Stimulated activated naive B cell treated with anti-CD40 and anti-IgM and Interleukin-4, amounts not matched to agents 10 μg/mL and 1 μg/mL and 100 μg/mL, for 72 hours (primary cell): ENCODE measurements around the gene FAM83F.
"Not testable (repeated sequence)": the region's sequence is repeated elsewhere in the genome, so short reads cannot be mapped to it uniquely, and the experiment has no call there.

Source experiments
- ATAC-seq, 2 donors: fragments of 150-1000 bp; cut with Tn5 transposase; replicated peaks; 2 replicates each; pipeline ENCODE4 v1.10.0; 2021; ENCODE audit warnings: moderate library complexity in 1 of 2
- DNase-seq: peaks from one replicate; pipeline ENCODE4 v3.0.0; 2021
- H3K27ac Mint-ChIP-seq: one replicate; pipeline ENCODE4 v1.8.0; 2022; ENCODE audit warnings: mild to moderate bottlenecking, mixed read lengths
- H3K27me3 Mint-ChIP-seq, 2 donors: one replicate each; pipeline ENCODE4 v1.8.0; 2022; ENCODE audit warnings: mixed read lengths in 2 of 2
- H3K36me3 Mint-ChIP-seq, 2 donors: one replicate each; pipeline ENCODE4 v1.8.0; 2022; ENCODE audit warnings: mixed read lengths in 2 of 2, mild to moderate bottlenecking in 1 of 2
- H3K4me1 Mint-ChIP-seq, 2 donors: one replicate each; pipeline ENCODE4 v1.8.0; 2022; ENCODE audit warnings: mixed read lengths in 2 of 2, mild to moderate bottlenecking in 1 of 2
- H3K4me3 Mint-ChIP-seq, 2 donors: one replicate each; pipeline ENCODE4 v1.8.0; 2022; ENCODE audit warnings: mild to moderate bottlenecking in 2 of 2, mixed read lengths in 2 of 2, moderate library complexity in 1 of 2
- H3K9me3 Mint-ChIP-seq, 2 donors: one replicate each; pipeline ENCODE4 v1.8.0; 2022; ENCODE audit warnings: mixed read lengths in 2 of 2, mild to moderate bottlenecking in 1 of 2

Gene FAM83F

DNA sequence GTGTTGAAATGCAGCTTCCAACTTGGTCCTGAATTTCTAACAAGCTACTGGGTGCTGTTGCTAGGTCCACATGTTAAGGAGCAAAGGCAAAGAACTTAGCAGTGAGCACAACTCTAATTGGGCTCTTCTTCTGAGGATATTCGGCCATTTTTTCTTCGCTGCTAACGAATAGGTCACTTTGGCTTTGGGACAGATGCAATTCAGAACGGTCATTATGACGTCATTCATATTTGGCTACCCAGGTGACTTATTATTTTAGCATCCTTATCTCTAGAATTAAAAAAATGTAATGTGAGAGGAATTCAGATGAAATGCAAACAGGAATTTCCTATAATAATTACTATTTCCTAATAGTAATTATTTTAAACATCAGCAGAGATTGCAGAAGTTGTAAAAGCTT is 20.7 kb upstream of the FAM83F start:
- Mint-ChIP-seq H3K9me3 (peaks cover 0 to 1% of the 10 kb centered on the region in 2 donors), H3K36me3 (peaks cover 15 to 17% of the 10 kb centered on the region in 2 donors), H3K4me1 (no peaks in the 10 kb centered on the region), H3K4me3 (no peak overlapping the region), H3K27me3 (peaks cover 2 to 3% of the 10 kb centered on the region in 2 donors), H3K27ac (no peak overlapping the region)
- ATAC-seq (no peak), DNase-seq (no peak)

DNA sequence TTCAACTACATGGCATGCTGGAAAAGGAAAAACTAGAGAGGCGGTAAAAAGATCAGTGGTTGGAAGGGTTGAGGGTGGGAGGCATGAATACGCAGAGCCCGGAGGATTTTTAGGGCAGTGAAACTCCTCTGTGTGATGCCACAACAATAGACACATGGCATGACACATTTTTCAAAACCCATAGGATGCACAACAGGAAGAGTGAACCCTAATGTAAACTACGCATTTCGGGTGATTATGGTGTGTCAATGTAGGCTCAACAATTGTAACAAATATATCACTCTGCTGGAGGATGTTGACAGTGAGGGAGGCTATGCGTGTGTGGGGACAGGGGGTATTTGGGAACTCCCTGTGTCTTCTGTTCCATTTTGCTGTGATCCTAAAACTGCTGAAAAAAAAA is 15.7 kb upstream of the FAM83F start:
- Mint-ChIP-seq H3K27me3 (peaks cover 10 to 16% of the 10 kb centered on the region in 2 donors), H3K4me3 (no peak overlapping the region), H3K4me1 (no peaks in the 10 kb centered on the region), H3K36me3 (peaks cover 0 to 3% of the 10 kb centered on the region in 2 donors), H3K27ac (no peak overlapping the region), H3K9me3 (peaks cover 0 to 1% of the 10 kb centered on the region in 2 donors)
- DNase-seq (no peak), ATAC-seq (no peak)

DNA sequence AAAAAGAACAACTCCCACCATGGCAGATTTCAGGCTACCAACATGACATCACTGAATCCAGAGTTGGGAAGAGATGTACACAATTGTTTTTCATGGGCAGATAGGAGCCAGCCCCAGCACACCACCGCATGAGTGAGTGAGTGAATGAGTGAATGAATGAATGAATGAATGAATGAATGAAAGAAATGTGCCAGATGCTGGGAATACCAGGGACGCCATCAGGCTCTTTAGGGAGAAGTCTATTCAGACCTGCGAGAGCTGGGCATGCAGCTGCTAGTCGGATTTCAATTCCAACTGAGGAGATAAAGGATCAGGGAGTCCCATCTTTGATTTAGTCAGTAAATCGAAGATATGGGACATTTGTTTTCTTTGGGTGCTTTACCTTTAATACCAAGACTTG is 15.3 kb upstream of the FAM83F start:
- Mint-ChIP-seq H3K27me3 (peaks cover 12 to 17% of the 10 kb centered on the region in 2 donors), H3K36me3 (peaks cover 0 to 3% of the 10 kb centered on the region in 2 donors), H3K4me3 (no peak overlapping the region), H3K9me3 (peaks cover 0 to 1% of the 10 kb centered on the region in 2 donors), H3K27ac (no peak overlapping the region), H3K4me1 (no peaks in the 10 kb centered on the region)
- DNase-seq = no peak
- ATAC-seq = no peak

DNA sequence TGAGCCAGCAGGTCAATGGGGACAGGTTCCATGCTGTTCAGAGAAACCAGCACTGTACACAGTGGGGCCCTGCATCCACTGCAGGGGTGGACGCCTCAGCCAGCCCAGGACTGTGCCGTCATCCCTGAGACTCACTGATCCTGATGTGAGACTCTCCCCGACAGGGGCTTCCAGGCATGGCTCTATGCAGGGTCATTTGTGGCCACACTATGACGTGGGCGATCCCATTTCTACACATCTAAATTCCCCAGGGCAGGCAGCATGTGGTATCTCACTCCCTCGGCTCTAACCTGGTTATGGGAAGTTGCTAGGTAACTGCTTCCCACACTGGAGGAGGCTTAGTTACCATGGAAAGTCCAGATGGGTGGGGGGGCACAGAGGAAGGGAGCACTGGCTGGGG is 14.2 kb upstream of the FAM83F start:
- no peaks in the 10 kb centered on the region for H3K4me1 Mint-ChIP-seq
- no peak overlapping the region for H3K4me3 Mint-ChIP-seq
- ATAC-seq = no peak
- H3K9me3 Mint-ChIP-seq = no peaks in the 10 kb centered on the region
- H3K27ac Mint-ChIP-seq = no peak overlapping the region
- no peaks in the 10 kb centered on the region for H3K36me3 Mint-ChIP-seq
- no peak for DNase-seq
- H3K27me3 Mint-ChIP-seq = peaks cover 21 to 26% of the 10 kb centered on the region in 2 donors

DNA sequence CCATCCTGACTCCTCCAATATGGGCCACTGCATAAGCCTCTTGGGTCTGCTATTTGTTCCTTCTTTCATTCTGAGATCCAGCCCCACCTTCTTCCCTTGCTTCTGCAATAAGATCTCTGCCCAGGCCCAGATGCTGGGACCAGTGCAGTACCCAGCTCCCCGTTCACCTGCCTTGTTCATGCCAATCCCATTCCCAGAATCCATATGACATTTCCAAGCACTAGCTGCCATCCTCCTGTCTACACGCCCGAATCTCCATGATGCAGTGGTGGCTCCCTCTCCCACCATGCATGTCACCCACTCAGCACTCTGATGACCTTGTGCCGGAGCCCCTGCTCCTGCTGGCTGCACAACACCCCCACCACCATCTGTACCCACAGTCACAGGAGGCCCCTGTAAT is 11.4 kb upstream of the FAM83F start:
- Mint-ChIP-seq H3K9me3 (no peaks in the 10 kb centered on the region), H3K4me1 (no peaks in the 10 kb centered on the region), H3K27me3 (peaks cover 22 to 29% of the 10 kb centered on the region in 2 donors), H3K4me3 (no peak overlapping the region), H3K27ac (no peak overlapping the region), H3K36me3 (no peaks in the 10 kb centered on the region)
- DNase-seq = no peak
- no peak for ATAC-seq

DNA sequence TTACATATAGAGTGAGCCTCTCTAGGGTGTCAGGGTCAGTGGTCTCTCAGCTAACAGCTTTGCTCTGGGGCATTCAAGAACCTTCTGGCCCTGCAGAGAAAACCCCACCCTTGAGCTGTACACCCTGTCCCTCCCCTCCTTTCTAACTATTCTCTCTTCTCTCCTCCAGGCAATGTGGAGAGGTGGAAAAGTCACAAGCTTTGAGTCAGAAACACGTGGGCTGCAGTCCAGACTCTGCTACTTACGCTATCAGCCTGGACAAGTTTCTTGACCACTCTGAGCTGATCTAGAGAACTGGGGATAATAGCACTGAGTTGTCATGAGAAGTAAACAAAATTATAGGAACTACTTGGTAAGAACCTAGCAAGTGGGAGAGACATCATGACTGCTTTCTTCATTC is 10.7 kb upstream of the FAM83F start:
- no peaks in the 10 kb centered on the region for H3K9me3 Mint-ChIP-seq
- H3K4me3 Mint-ChIP-seq = no peak overlapping the region
- no peaks in the 10 kb centered on the region for H3K4me1 Mint-ChIP-seq
- H3K27ac Mint-ChIP-seq = no peak overlapping the region
- no peaks in the 10 kb centered on the region for H3K36me3 Mint-ChIP-seq
- no peak for DNase-seq
- peaks cover 25 to 34% of the 10 kb centered on the region in 2 donors for H3K27me3 Mint-ChIP-seq
- ATAC-seq = no peak

DNA sequence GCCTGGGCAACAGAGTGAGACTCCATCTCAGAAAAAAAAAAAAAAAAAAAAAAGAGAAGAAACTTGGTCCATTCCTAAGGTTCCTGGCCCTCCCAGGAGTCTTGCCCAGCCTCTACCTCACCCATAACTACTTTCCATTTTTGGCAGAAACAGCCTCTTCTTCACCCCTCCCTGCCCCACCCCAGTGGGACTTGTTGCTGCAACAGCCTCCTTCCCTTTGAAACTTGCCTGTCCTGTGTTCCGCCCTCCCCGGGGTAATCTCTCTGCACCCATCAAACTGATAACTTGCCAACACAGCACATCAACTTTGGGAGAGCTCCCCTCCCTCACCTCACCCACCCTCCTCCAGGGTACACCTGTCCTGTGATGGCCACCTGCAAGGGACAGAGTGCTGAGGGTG is 10.0 kb upstream of the FAM83F start:
- no peaks in the 10 kb centered on the region for H3K9me3 Mint-ChIP-seq
- H3K27ac Mint-ChIP-seq = no peak overlapping the region
- H3K36me3 Mint-ChIP-seq = no peaks in the 10 kb centered on the region

DNA sequence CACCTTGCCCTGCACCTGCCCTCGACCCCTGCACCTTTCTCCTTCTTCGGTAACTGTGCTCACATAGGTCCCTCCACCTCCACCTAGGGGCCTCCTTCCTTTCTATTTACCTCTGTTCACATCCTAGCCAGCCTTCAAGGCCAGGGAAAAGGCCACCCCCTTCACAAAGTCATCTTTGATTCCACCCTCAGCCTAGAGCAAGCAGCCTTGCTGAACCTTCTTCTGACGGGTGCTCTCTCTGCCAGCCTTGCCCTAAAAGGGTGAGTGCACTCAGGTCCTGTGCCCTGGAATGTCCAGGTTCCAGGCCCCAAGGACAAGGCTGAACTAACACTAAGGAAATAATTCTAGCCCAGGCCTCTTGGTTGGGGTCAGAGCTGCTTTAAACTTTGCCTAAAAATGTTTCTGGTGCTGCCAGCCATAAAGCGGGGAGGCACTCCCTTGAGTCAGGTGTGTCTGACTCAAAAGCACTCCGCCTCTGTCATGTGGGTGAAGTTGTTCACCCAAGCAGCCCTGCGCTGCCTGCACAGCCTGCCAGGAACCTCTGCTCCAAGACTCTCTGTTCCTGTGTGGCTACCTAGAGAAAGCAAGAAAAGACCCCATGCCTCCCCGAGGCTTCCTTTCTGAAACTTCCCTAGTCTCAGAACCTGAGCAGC is 9.2 kb upstream of the FAM83F start:
- H3K36me3 Mint-ChIP-seq = no peaks in the 10 kb centered on the region
- H3K27ac Mint-ChIP-seq = no peak overlapping the region
- no peaks in the 10 kb centered on the region for H3K9me3 Mint-ChIP-seq
- H3K4me3 Mint-ChIP-seq = no peak overlapping the region
- no peaks in the 10 kb centered on the region for H3K4me1 Mint-ChIP-seq
- ATAC-seq (peak; percentile 41 to 65), DNase-seq (no peak)
- H3K27me3 Mint-ChIP-seq = peaks cover 28 to 30% of the 10 kb centered on the region in 2 donors

More for the DNA sequence above, 10.0 kb upstream of the FAM83F start:
- DNase-seq (no peak), ATAC-seq (no peak)
- Mint-ChIP-seq H3K4me1 (no peaks in the 10 kb centered on the region), H3K27me3 (peaks cover 28 to 30% of the 10 kb centered on the region in 2 donors), H3K4me3 (no peak overlapping the region)

DNA sequence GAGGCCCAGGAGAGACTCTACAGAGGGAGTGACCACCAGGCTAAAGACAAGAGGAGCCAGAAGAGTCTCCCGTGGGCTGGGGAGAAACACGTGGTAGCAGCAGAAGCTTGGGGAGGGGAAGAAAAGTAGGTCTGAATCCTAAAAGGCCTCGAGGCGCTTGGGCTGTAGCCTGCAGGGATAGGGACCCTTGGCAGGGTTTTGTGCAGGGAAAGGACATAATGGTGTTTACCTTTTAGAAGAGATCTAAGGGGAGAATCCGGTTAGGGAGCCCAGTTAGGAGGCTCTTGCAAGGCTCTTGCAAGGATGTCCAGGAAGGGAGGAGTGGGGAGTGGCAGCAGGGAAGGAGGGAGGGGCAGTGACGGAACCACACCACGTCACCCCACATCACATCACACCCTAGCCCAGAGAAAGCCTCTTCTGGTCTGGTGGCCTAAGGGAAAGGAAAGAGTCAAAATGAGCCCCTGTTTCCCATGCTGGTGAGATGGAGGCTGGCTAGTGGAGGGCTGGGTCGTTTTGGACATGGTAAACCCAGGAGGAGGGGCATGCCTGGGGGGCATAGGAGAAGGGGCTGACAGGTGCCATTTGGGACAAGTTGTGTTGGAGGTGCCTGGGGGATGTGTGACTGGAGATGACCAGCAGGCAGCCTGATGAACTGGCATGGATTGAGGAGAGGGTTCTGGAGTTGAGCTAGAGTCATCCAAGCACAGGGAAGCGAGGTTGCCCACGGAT is 6.2 kb upstream of the FAM83F start:
- Mint-ChIP-seq H3K4me1 (peaks cover 2 to 5% of the 10 kb centered on the region in 2 donors), H3K27ac (peak overlapping the region; percentile 21), H3K4me3 (no peak overlapping the region), H3K27me3 (peaks cover 32 to 40% of the 10 kb centered on the region in 2 donors), H3K36me3 (no peaks in the 10 kb centered on the region), H3K9me3 (no peaks in the 10 kb centered on the region)
- no peak for DNase-seq
- no peak for ATAC-seq

DNA sequence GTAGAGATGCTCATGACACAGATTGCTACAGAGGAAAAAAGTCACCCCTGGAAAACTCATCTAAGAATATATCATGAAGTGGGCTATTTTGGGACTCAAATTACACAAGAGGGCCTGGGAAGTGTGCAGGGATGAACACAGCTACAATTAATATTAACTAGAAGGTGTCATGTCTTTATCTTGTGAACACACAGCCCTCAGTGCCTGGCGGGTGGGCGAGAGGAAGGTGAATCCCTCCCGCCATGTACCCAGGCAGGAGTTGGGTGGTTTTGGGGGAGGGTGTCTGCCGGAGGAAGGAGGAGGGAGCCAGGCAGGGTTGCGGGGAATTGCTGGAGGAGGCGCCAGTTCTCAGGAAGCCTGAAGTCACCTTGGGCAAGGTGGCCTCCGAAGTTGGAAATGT is 5.1 kb upstream of the FAM83F start:
- ATAC-seq = no peak
- Mint-ChIP-seq H3K4me1 (peaks cover 8 to 13% of the 10 kb centered on the region in 2 donors), H3K27ac (no peak overlapping the region), H3K27me3 (peaks cover 31 to 41% of the 10 kb centered on the region in 2 donors), H3K4me3 (no peak overlapping the region), H3K9me3 (no peaks in the 10 kb centered on the region), H3K36me3 (peaks cover 0 to 2% of the 10 kb centered on the region in 2 donors)
- DNase-seq = no peak

DNA sequence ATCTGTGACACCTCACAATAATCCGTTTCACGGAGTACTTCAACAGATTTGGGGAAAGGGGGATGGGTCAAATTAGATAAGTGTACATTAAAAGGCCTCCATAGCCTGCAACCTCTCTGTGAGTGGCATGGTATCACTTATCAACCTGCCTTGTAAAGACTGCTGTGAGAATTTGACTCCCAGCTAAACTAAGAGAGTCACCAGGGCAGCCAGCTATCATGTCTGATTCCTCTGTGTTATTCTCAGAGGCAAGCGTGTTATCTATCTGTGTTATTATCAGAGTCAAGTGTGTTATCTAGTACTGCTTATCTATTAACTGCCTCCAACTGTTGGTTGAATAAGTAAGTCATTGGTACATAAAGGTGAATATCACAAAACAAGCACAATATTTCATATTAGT is 4.1 kb upstream of the FAM83F start:
- Mint-ChIP-seq H3K27me3 (peaks cover 22 to 33% of the 10 kb centered on the region in 2 donors), H3K9me3 (no peaks in the 10 kb centered on the region), H3K4me1 (peaks cover 8 to 13% of the 10 kb centered on the region in 2 donors), H3K27ac (no peak overlapping the region), H3K4me3 (no peak overlapping the region), H3K36me3 (peaks cover 0 to 2% of the 10 kb centered on the region in 2 donors)
- DNase-seq (no peak), ATAC-seq (no peak)

DNA sequence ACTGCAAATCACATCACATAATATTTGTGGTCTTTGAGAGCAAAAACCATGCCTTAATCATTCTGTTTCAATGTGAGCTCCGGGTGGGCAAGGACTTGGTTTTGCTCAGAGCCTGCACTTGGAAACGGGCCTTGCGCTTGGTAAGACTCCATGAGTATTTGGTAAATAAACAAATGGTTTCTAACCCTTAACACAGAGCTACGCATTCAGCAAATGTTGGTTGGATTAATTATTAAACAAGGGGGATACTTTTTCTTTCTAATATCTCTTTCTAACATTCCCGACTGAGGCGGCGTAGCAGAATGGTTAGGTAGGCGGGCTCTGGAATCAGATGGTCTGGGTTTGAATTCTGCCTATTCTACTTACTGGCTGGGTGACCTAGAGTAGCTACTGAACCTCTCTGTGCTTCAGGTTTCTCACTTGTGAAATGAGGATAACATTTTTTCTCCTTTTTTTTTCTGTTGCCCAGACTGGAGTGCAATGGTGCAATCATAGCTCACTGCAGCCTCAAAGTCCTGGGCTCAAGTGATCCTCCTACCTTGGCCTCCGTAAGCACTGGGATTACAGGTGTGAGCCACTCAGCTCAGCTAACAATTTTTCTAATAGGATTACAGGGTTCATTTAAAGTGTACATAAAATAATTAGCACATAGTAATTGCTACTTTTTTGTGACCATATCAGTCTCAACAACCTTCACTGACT is 3.4 kb upstream of the FAM83F start:
- Mint-ChIP-seq H3K4me3 (no peak overlapping the region), H3K36me3 (peaks cover 0 to 2% of the 10 kb centered on the region in 2 donors), H3K27me3 (peaks cover 29 to 39% of the 10 kb centered on the region in 2 donors), H3K4me1 (peaks cover 8 to 13% of the 10 kb centered on the region in 2 donors), H3K27ac (no peak overlapping the region), H3K9me3 (no peaks in the 10 kb centered on the region)
- no peak for DNase-seq
- ATAC-seq = no peak

DNA sequence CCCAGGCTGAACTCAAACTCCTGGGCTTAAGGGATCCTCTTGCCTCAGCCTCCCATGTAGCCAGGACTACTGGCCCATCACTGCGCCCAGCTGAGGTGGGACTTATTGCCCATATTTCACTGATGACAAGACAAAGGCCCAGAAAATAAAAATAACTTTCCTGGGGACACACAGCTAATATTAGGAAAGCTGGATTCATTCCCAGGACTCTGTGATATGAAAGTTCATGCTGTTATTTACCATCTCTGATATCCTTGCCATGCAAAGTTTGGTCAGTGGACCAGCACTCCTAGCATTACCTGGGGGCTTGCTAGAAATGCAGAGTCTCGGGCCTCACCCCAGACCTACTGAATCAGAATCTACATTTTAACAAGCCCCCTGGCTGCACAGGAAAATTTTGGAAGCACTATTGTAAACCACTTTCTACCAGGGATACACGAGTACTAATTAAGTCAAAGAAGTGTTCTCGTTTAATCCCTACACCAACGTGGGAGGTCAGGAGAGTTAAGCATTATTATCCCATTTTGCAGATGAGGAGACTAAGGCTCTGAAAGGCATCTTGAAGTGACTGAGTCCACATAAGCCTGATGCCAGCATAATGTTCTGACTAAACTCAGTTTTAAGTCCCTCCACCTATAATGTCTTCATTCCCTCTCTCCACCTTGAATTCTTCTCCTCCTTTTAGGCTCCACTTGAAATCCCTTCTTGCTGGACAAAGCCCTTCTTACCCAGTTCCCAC is 2.5 kb upstream of the FAM83F start:
- H3K27ac Mint-ChIP-seq = no peak overlapping the region
- H3K9me3 Mint-ChIP-seq = no peaks in the 10 kb centered on the region
- no peak overlapping the region for H3K4me3 Mint-ChIP-seq
- no peak for ATAC-seq
- peaks cover 37 to 45% of the 10 kb centered on the region in 2 donors for H3K27me3 Mint-ChIP-seq
- peaks cover 8 to 13% of the 10 kb centered on the region in 2 donors for H3K4me1 Mint-ChIP-seq
- H3K36me3 Mint-ChIP-seq = peaks cover 0 to 2% of the 10 kb centered on the region in 2 donors
- no peak for DNase-seq

DNA sequence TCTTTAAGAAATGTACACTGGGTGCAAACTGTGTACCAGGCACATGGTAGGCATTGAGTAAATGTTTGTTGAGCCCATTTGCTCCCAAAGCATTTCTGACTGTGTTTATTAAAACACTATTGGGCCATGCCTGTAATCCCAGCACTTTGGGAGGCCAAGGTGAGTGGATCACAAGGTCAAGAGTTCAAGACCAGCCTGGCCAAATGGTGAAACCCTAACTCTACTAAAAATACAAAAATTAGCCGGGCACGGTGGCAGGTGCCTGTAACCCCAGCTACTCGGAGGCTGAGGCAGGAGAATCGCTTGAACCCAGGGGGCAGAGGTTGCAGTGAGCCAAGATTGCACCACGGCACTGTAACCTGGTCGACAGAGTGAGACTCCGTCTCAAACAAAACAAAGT is 1.9 kb upstream of the FAM83F start:
- not testable (repeated sequence) for H3K27ac Mint-ChIP-seq, DNase-seq, H3K36me3 Mint-ChIP-seq, ATAC-seq, H3K9me3 Mint-ChIP-seq, H3K4me3 Mint-ChIP-seq
- Mint-ChIP-seq H3K27me3 (peaks cover 41 to 46% of the 10 kb centered on the region in 2 donors), H3K4me1 (peaks cover 8 to 13% of the 10 kb centered on the region in 2 donors)
